HCT116 (cell line): ENCODE data around the gene RAET1L. TPM values are rescaled to one million over a fixed set of nuclear protein-coding genes. Genes with fewer than 3 reads are reported as not detected.

Experiments used
- ATAC-seq: fragments of 200-7000 bp; cut with Tn5 transposase; 2 replicates; pipeline ENCODE4 v1.9.1; 2020; ENCODE audit warnings: mild to moderate bottlenecking, moderate library complexity
- BruUV-seq: library from RNA; stranded (reverse); fragments of 400-500 nt; replicated peaks from 2 replicates; lab custom pipeline; 2021; lab: Mats Ljungman, UMichigan
- CTCF ChIA-PET: fragments of 300-600 bp; sonication (Branson Sonifier 250); formaldehyde crosslinking; loops from one replicate; lab custom pipeline; 2021; ENCODE audit warnings: antibody characterized with exemption; lab: Charles Lee
- POLR2A ChIA-PET: fragments of 300-600, 350-600 bp; sonication (Branson Sonifier 250); formaldehyde crosslinking; loops from one replicate; lab custom pipeline; 2021; ENCODE audit warnings: antibody characterized with exemption; lab: Charles Lee
- RAD21 ChIA-PET, 2 experiments: fragments of 300-600 bp; sonication (Branson Sonifier 250); formaldehyde crosslinking; loops; one replicate each; lab custom pipeline; 2023; ENCODE audit warnings: low total read pairs in 2 of 2; ENCODE audit not compliant: uncharacterized antibody in 2 of 2, unreplicated experiment in 2 of 2, low non-redundant PET in 1 of 2; lab: Charles Lee
- DNase-seq: peaks from one replicate; pipeline ENCODE4 v3.0.0-alpha.2; 2010; ENCODE audit warnings: low read depth, low spot score
- H2AFZ ChIP-seq: fragments of 200-600 bp; shearing (Covaris generic), sonication (generic); 2 replicates; pipeline ENCODE4 v1.6.1; 2017; ENCODE audit warnings: low read depth, mixed run types, mixed read lengths, antibody characterized with exemption, low read length; ENCODE audit not compliant: poor library complexity, severe bottlenecking
- H3K27ac ChIP-seq: 2 replicates; pipeline ENCODE4 v1.5.1; 2012; ENCODE audit warnings: low read depth, low read length
- H3K27me3 ChIP-seq: fragments of 200-600 bp; sonication (generic); 2 replicates; pipeline ENCODE4 v1.6.1; 2016; ENCODE audit warnings: mixed run types, low read length, mixed read lengths; ENCODE audit not compliant: insufficient read depth
- H3K36me3 ChIP-seq, 2 experiments: fragments of 200-500 bp in 1 of 2; fragments of 200-600 bp in 1 of 2; sonication (Bioruptor generic) in 1 of 2; sonication (generic) in 1 of 2; 2 replicates each; pipeline versions ENCODE4 v1.5.1 to v1.6.1; 2014 to 2016; ENCODE audit warnings: low read length in 2 of 2, inconsistent platforms in 1 of 2, mixed read lengths in 1 of 2, mixed run types in 1 of 2; ENCODE audit not compliant: insufficient read depth in 2 of 2, control insufficient read depth in 1 of 2
- H3K4me1 ChIP-seq, 2 experiments: fragments of 200-600 bp in 1 of 2; sonication (generic) in 1 of 2; 2 replicates each; pipeline versions ENCODE4 v1.5.1 to v1.6.1; 2012 to 2017; ENCODE audit warnings: low read length in 2 of 2, inconsistent platforms in 1 of 2, mild to moderate bottlenecking in 1 of 2, mixed read lengths in 1 of 2, mixed run types in 1 of 2, moderate library complexity in 1 of 2; ENCODE audit not compliant: insufficient read depth in 2 of 2, control insufficient read depth in 1 of 2
- H3K4me2 ChIP-seq: fragments of 200-600 bp; sonication (generic); 2 replicates; pipeline ENCODE4 v1.6.1; 2017; ENCODE audit warnings: mixed run types, low read length, mixed read lengths
- H3K4me3 ChIP-seq, 2 experiments: fragments of 200-600 bp in 1 of 2; sonication (generic) in 1 of 2; replicated peaks in 1 of 2; 2 replicates each; pipeline ENCODE4 v1.5.1; 2011 to 2016; ENCODE audit warnings: low read length in 2 of 2, control low read depth in 1 of 2, low read depth in 1 of 2, mild to moderate bottlenecking in 1 of 2, mixed read lengths in 1 of 2, mixed run types in 1 of 2
- H3K79me2 ChIP-seq: fragments of 200-600 bp; sonication (generic); 2 replicates; pipeline ENCODE4 v1.6.1; 2017; ENCODE audit warnings: mild to moderate bottlenecking, mixed run types, low read length, moderate library complexity, mixed read lengths; ENCODE audit not compliant: insufficient read depth
- H3K9ac ChIP-seq: fragments of 200-600 bp; sonication (generic); 2 replicates; pipeline ENCODE4 v1.6.1; 2016; ENCODE audit warnings: low read length, mixed read lengths
- H3K9me2 ChIP-seq: fragments of 200-600 bp; sonication (generic), shearing (Covaris generic); 2 replicates; pipeline ENCODE4 v1.6.1; 2017; ENCODE audit warnings: mixed run types, mild to moderate bottlenecking, moderate library complexity; ENCODE audit not compliant: insufficient read depth
- H3K9me3 ChIP-seq, 2 experiments: fragments of 200-500 bp in 1 of 2; fragments of 200-600 bp in 1 of 2; sonication (Bioruptor generic) in 1 of 2; sonication (generic) in 1 of 2; 2 replicates each; pipeline ENCODE4 v1.6.1; 2014 to 2017; ENCODE audit warnings: low read length in 2 of 2, mixed read lengths in 2 of 2, inconsistent platforms in 1 of 2, low read depth in 1 of 2, mild to moderate bottlenecking in 1 of 2, mixed run types in 1 of 2, moderate library complexity in 1 of 2; ENCODE audit not compliant: control insufficient read depth in 1 of 2, insufficient read depth in 1 of 2
- H4K20me1 ChIP-seq: fragments of 200-600 bp; sonication (generic), shearing (Covaris generic); 2 replicates; pipeline ENCODE4 v1.6.1; 2017; ENCODE audit warnings: mixed run types, mild to moderate bottlenecking, moderate library complexity; ENCODE audit not compliant: insufficient read depth
- CBX3 ChIP-seq: IDR thresholded peaks from 2 replicates; pipeline ENCODE4 v1.6.1; 2012; ENCODE audit warnings: low read depth
- CEBPB ChIP-seq: IDR thresholded peaks from 2 replicates; pipeline ENCODE4 v1.6.1; 2012; ENCODE audit warnings: low read depth
- CTCF ChIP-seq, 3 experiments: fragments of 200-600 bp in 1 of 3; sonication (generic) in 1 of 3; IDR thresholded peaks in 2 of 3; conservative IDR thresholded peaks in 1 of 3; 2 replicates each; pipeline ENCODE4 v1.5.1; 2012 to 2017; ENCODE audit warnings: low read depth in 2 of 3, low read length in 2 of 3, antibody characterized with exemption in 1 of 3, borderline replicate concordance in 1 of 3, control low read depth in 1 of 3, mild to moderate bottlenecking in 1 of 3, mixed read lengths in 1 of 3, mixed run types in 1 of 3, moderate library complexity in 1 of 3; ENCODE audit not compliant: insufficient read depth in 1 of 3
- EZH2 ChIP-seq: fragments of 200-600 bp; sonication (generic); IDR thresholded peaks from 2 replicates; pipeline ENCODE4 v1.6.1; 2017; ENCODE audit warnings: antibody characterized with exemption, mixed run types
- JUND ChIP-seq: IDR thresholded peaks from 2 replicates; pipeline ENCODE4 v1.6.1; 2012
- MAX ChIP-seq: IDR thresholded peaks from 2 replicates; pipeline ENCODE4 v1.6.1; 2012
- SIN3A ChIP-seq: IDR thresholded peaks from 2 replicates; pipeline ENCODE4 v1.6.1; 2012; ENCODE audit warnings: low read depth
- SRF ChIP-seq: IDR thresholded peaks from 2 replicates; pipeline ENCODE4 v1.6.1; 2012; ENCODE audit warnings: low read depth
- TCF7L2 ChIP-seq: IDR thresholded peaks from 2 replicates; pipeline ENCODE4 v1.7.0; 2011; ENCODE audit warnings: borderline replicate concordance, inconsistent platforms; ENCODE audit not compliant: insufficient read depth, insufficient read length; ENCODE audit errors: extremely low read depth
- YY1 ChIP-seq: IDR thresholded peaks from 2 replicates; pipeline ENCODE4 v1.6.1; 2011; ENCODE audit warnings: low read length, low read depth, moderate library complexity, mild to moderate bottlenecking; ENCODE audit not compliant: insufficient replicate concordance; ENCODE audit errors: extremely low read depth
- intact Hi-C: fragments of 100-400 bp; cut with micrococcal nuclease; formaldehyde crosslinking; loops from 2 replicates; pipeline ENCODE4 v1.10.0; 2022
- total RNA-seq: library from RNA; stranded (reverse); gene quantifications from one replicate; pipeline ENCODE4 v1.2.1, GENCODE V29; 2021; ENCODE audit not compliant: unreplicated experiment

The RAET1L gene
- total RNA-seq, 1 experiment from 2014 or later: 1.5 TPM

- BruUV-seq: no TSS peak
- H3K4me3 ChIP-seq: no peak overlapping the region
- RAD21 ChIA-PET: no interaction called here
- DNase-seq: no peak
- H3K4me1 ChIP-seq: no peaks in the 10 kb centered on the region
- no peaks in the 10 kb centered on the region for H3K36me3 ChIP-seq
- intact Hi-C loops: no loop called here
- no peak for TF ChIP-seq CTCF (IDR thresholded peaks at IDR 0.05 in 2 of 3, conservative IDR thresholded peaks at IDR 0.05 in 1 of 3; ENCODE audit: borderline replicate concordance in 1 of 3, insufficient read depth in 1 of 3, low read depth in 2 of 3, low read length in 2 of 3)
- no peak for TF ChIP-seq EZH2
- TF ChIP-seq CBX3: no peak
- no peak for TF ChIP-seq SIN3A
- no peak for TF ChIP-seq YY1
- TF ChIP-seq MAX: no peak
- no peak for TF ChIP-seq TCF7L2
- TF ChIP-seq SRF: no peak
- TF ChIP-seq JUND: no peak
- no peak for TF ChIP-seq CEBPB
- TF ChIP-seq, all 23 proteins: peak for 0
- H3K27me3 ChIP-seq: peaks cover 9% of the 10 kb centered on the region; the same call in 1 of the 2 replicates
- H3K27ac ChIP-seq: no peak overlapping the region
- H3K9me2 ChIP-seq: no peaks in the 10 kb centered on the region
- ChIA-PET POLR2A (interaction anchor here (1.6 kb wide), 1 partner anchor 21 kb away, joined by 5 read pairs; the partner anchor contains the start of gene ULBP1), CTCF (interaction anchor here (1.0 kb wide), 1 partner anchor 86 kb away, joined by 3 read pairs; no protein-coding TSS in a partner anchor)
- no peak overlapping the region for H3K9ac ChIP-seq
- ATAC-seq: no peak
- no peaks in the 10 kb centered on the region for H3K79me2 ChIP-seq
- no peaks in the 10 kb centered on the region for H4K20me1 ChIP-seq
- H2AFZ ChIP-seq: no peak overlapping the region
- no peaks in the 10 kb centered on the region for H3K9me3 ChIP-seq
- H3K4me2 ChIP-seq: no peak overlapping the region
Observed at GRCh38 chr6:149984773-149985172, 40.6 kb downstream of the RAET1L start.
